HUES48 (cell line): ENCODE results near the gene CD1D.
A peak's percentile ranks its signal among the peaks of the same experiment; 100 is the strongest.
"Not testable (repeated sequence)": the region's sequence is repeated elsewhere in the genome, so short reads cannot be mapped to it uniquely, and the experiment has no call there.

Source experiments
- H3K27ac ChIP-seq: one replicate; pipeline ENCODE4 v1.7.0; 2013; ENCODE audit warnings: low read depth, low read length, inconsistent platforms
- H3K27me3 ChIP-seq: 2 replicates; pipeline ENCODE4 v1.6.1; 2013; ENCODE audit warnings: mild to moderate bottlenecking, low read length; ENCODE audit not compliant: control insufficient read depth, insufficient read depth
- H3K36me3 ChIP-seq: 2 replicates; pipeline ENCODE4 v1.6.1; 2013; ENCODE audit warnings: low read length; ENCODE audit not compliant: control insufficient read depth, insufficient read depth
- H3K4me1 ChIP-seq: 2 replicates; pipeline ENCODE4 v1.6.1; 2013; ENCODE audit warnings: mild to moderate bottlenecking, low read length; ENCODE audit not compliant: control insufficient read depth, insufficient read depth
- H3K4me3 ChIP-seq: 2 replicates; pipeline ENCODE4 v1.5.1; 2013; ENCODE audit warnings: mild to moderate bottlenecking, low read depth, low read length
- H3K9ac ChIP-seq: 2 replicates; pipeline ENCODE4 v1.6.1; 2013; ENCODE audit warnings: mild to moderate bottlenecking, low read depth, low read length, moderate library complexity
- H3K9me3 ChIP-seq: 2 replicates; pipeline ENCODE4 v1.6.1; 2013; ENCODE audit warnings: low read length; ENCODE audit not compliant: control insufficient read depth, insufficient read depth

Gene CD1D

DNA sequence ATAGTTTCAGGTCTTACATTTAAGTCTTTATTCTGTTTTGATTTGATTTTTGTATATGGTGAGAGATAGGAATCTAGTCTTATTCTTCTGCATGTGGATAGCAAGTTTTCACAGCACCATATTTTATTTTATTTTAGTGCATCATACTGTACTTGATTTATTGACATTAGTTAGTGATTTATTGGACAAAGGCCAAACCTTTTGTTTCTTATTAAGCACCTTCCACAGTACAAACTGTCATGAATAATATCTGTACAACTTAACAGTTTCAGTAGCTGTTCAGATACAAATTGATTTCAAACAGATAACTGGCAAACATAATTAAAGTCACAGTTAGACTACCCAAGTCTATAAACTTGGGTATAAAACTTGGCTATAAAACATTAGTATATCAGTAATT, 15.8 kb downstream of the CD1D start:
- Histone ChIP-seq H3K27me3 (no peaks in the 10 kb centered on the region), H3K27ac (no peak overlapping the region), H3K9me3 (no peaks in the 10 kb centered on the region), H3K4me3 (no peak overlapping the region), H3K9ac (no peak overlapping the region), H3K4me1 (peaks cover 16% of the 10 kb centered on the region), H3K36me3 (no peaks in the 10 kb centered on the region)

- no peak overlapping the region for H3K9ac ChIP-seq
- H3K4me1 ChIP-seq: peaks cover 10% of the 10 kb centered on the region; the same call in 1 of the 2 replicates
- no peaks in the 10 kb centered on the region for H3K27me3 ChIP-seq
- H3K9me3 ChIP-seq: no peaks in the 10 kb centered on the region
- H3K4me3 ChIP-seq: no peak overlapping the region
- H3K27ac ChIP-seq: no peak overlapping the region
- H3K36me3 ChIP-seq: no peaks in the 10 kb centered on the region
Measured at GRCh38 chr1:158199849-158200248, 19.2 kb downstream of the CD1D start.

GRCh38 chr1:158200527-158200926, 19.8 kb downstream of the CD1D start:
- Histone ChIP-seq H3K4me3 (no peak overlapping the region), H3K27ac (no peak overlapping the region), H3K9me3 (no peaks in the 10 kb centered on the region), H3K27me3 (no peaks in the 10 kb centered on the region), H3K9ac (no peak overlapping the region), H3K4me1 (peaks cover 10% of the 10 kb centered on the region; the same call in 1 of the 2 replicates), H3K36me3 (no peaks in the 10 kb centered on the region)

- H3K36me3 ChIP-seq: no peaks in the 10 kb centered on the region
- no peaks in the 10 kb centered on the region for H3K9me3 ChIP-seq
- H3K27ac ChIP-seq: no peak overlapping the region
- H3K4me3 ChIP-seq: peak overlapping the region; percentile 37; the same call in 1 of the 2 replicates
- peaks cover 12% of the 10 kb centered on the region for H3K4me1 ChIP-seq
- H3K9ac ChIP-seq: no peak overlapping the region
- H3K27me3 ChIP-seq: no peaks in the 10 kb centered on the region
Measured at GRCh38 chr1:158203693-158204457, 23.2 kb downstream of the CD1D start.

GRCh38 chr1:158204458-158204827, 23.7 kb downstream of the CD1D start:
- no peak overlapping the region for H3K27ac ChIP-seq
- no peaks in the 10 kb centered on the region for H3K36me3 ChIP-seq
- peaks cover 17% of the 10 kb centered on the region for H3K4me1 ChIP-seq
- H3K9ac ChIP-seq: no peak overlapping the region
- no peaks in the 10 kb centered on the region for H3K27me3 ChIP-seq
- H3K4me3 ChIP-seq: no peak overlapping the region
- no peaks in the 10 kb centered on the region for H3K9me3 ChIP-seq

GRCh38 chr1:158208586-158209116, 28.0 kb downstream of the CD1D start:
- Histone ChIP-seq H3K27me3 (no peaks in the 10 kb centered on the region), H3K4me3 (no peak overlapping the region), H3K36me3 (no peaks in the 10 kb centered on the region), H3K9me3 (peaks cover 3% of the 10 kb centered on the region; the same call in 1 of the 2 replicates), H3K27ac (no peak overlapping the region), H3K9ac (no peak overlapping the region), H3K4me1 (peaks cover 12% of the 10 kb centered on the region)

GRCh38 chr1:158212320-158212719, 31.6 kb downstream of the CD1D start:
- H3K4me3 ChIP-seq: no peak overlapping the region
- no peaks in the 10 kb centered on the region for H3K27me3 ChIP-seq
- H3K9ac ChIP-seq: no peak overlapping the region
- H3K36me3 ChIP-seq: no peaks in the 10 kb centered on the region
- no peak overlapping the region for H3K27ac ChIP-seq
- peaks cover 12% of the 10 kb centered on the region for H3K4me1 ChIP-seq
- peaks cover 3% of the 10 kb centered on the region; the same call in 1 of the 2 replicates for H3K9me3 ChIP-seq

GRCh38 chr1:158223445-158223844, 42.8 kb downstream of the CD1D start:
- not testable (repeated sequence) for H3K4me1 ChIP-seq, H3K27ac ChIP-seq, H3K36me3 ChIP-seq, H3K27me3 ChIP-seq, H3K4me3 ChIP-seq, H3K9ac ChIP-seq
- H3K9me3 ChIP-seq: peaks cover 15% of the 10 kb centered on the region

- Histone ChIP-seq H3K27ac (no peak overlapping the region), H3K27me3 (no peaks in the 10 kb centered on the region), H3K4me1 (no peaks in the 10 kb centered on the region), H3K4me3 (no peak overlapping the region), H3K36me3 (no peaks in the 10 kb centered on the region), H3K9me3 (peaks cover 9% of the 10 kb centered on the region; the same call in 1 of the 2 replicates), H3K9ac (no peak overlapping the region)
Measured at GRCh38 chr1:158227904-158228623, 47.4 kb downstream of the CD1D start.
